ENCODE results near the gene ZNF688.

DNA sequence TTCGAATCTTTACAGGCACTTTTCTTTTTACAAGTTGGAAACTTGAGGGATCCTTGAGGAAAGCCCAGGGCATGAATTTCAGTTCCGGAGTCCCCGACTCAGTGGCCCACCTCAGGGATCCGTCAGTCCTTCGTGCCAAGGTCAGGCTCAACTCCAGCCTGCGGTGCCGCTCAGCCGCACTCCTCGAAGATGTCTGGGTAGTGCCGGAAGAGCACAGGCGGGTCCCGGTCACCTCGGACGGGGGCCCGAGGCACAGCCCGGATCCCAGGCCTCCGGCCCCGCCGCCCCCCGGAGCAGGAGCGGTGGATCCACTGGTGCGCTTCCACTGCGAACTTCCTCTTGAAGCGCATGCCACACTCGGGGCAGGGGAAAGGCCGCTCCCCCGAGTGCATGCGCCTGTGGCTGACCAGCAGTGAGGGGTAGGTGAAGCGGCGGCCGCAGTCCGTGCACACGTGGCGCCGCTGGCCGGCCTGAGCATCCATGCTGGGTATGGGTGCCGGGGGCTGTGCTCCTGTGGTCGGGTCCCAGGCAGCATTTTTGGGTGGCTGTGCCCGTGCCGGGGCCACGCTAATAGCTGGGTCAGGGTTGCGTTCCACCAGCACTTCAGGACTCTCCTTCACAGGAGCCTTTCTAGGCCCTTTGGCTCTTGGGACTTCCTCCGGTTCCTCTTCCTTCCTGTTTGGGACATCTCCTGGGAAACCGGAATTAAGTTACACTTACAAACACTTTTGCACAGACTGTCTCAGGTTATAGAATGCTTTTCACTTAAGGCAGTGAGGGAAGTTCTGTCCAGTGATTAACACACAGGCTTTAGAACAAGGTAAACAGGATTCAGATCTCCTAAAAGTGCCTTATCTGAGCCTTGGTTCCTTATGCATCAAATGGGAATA is 1.5 kb downstream of the ZNF688 start:
- TF ChIP-seq, protein P1, sequence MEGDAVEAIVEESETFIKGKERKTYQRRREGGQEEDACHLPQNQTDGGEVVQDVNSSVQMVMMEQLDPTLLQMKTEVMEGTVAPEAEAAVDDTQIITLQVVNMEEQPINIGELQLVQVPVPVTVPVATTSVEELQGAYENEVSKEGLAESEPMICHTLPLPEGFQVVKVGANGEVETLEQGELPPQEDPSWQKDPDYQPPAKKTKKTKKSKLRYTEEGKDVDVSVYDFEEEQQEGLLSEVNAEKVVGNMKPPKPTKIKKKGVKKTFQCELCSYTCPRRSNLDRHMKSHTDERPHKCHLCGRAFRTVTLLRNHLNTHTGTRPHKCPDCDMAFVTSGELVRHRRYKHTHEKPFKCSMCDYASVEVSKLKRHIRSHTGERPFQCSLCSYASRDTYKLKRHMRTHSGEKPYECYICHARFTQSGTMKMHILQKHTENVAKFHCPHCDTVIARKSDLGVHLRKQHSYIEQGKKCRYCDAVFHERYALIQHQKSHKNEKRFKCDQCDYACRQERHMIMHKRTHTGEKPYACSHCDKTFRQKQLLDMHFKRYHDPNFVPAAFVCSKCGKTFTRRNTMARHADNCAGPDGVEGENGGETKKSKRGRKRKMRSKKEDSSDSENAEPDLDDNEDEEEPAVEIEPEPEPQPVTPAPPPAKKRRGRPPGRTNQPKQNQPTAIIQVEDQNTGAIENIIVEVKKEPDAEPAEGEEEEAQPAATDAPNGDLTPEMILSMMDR (conservative IDR thresholded peaks at IDR 0.05 in 1 of 2, IDR thresholded peaks at IDR 0.05 in 1 of 2; ENCODE audit: extremely low read depth in 1 of 2, insufficient read depth in 1 of 2, low read depth in 1 of 2, low read length in 2 of 2) = no peak
- no peak for TF ChIP-seq EZH2 (IDR thresholded peaks at IDR 0.05; ENCODE audit: borderline replicate concordance, low read length)
